HG03097 (cell line): ENCODE measurements around the gene RAPGEF1.

ENCODE experiments used
- ATAC-seq: cut with Tn5 transposase; IDR thresholded peaks from one replicate; pipeline ENCODE4 v1.9.1; 2021; ENCODE audit not compliant: unreplicated experiment, low FRiP score

The RAPGEF1 gene

GRCh38 chr9:131732061-131732526 is 7.8 kb downstream of the RAPGEF1 start:
- no peak for ATAC-seq

GRCh38 chr9:131731644-131732043 is 8.2 kb downstream of the RAPGEF1 start:
- ATAC-seq, result no peak

- no peak for ATAC-seq
These were observed 8.6 kb downstream of the RAPGEF1 start for GRCh38 chr9:131731237-131731636.

- no peak for ATAC-seq
These were observed 10.9 kb downstream of the RAPGEF1 start for GRCh38 chr9:131728961-131729360.

- ATAC-seq, result no peak
These were observed 11.3 kb downstream of the RAPGEF1 start for GRCh38 chr9:131728546-131728910.

GRCh38 chr9:131727795-131728545 is 11.9 kb downstream of the RAPGEF1 start:
- no peak for ATAC-seq

GRCh38 chr9:131727184-131727759 is 12.6 kb downstream of the RAPGEF1 start:
- ATAC-seq, result no peak

GRCh38 chr9:131724683-131725082 is 15.2 kb downstream of the RAPGEF1 start:
- ATAC-seq, result no peak

- no peak for ATAC-seq
These were observed 16.2 kb downstream of the RAPGEF1 start for GRCh38 chr9:131723632-131724031.

GRCh38 chr9:131722255-131722654 is 17.6 kb downstream of the RAPGEF1 start:
- ATAC-seq, result no peak

- no peak for ATAC-seq
These were observed 18.8 kb downstream of the RAPGEF1 start for GRCh38 chr9:131721076-131721475.

GRCh38 chr9:131720330-131720729 is 19.5 kb downstream of the RAPGEF1 start:
- no peak for ATAC-seq

GRCh38 chr9:131719262-131719908 is 20.5 kb downstream of the RAPGEF1 start:
- no peak for ATAC-seq

GRCh38 chr9:131717719-131718460 is 22.0 kb downstream of the RAPGEF1 start:
- no peak for ATAC-seq

- ATAC-seq, result no peak
These were observed 24.0 kb downstream of the RAPGEF1 start for GRCh38 chr9:131715906-131716305.

GRCh38 chr9:131714821-131715220 is 25.1 kb downstream of the RAPGEF1 start:
- no peak for ATAC-seq

- ATAC-seq, result no peak
These were observed 25.7 kb downstream of the RAPGEF1 start for GRCh38 chr9:131714161-131714646.

GRCh38 chr9:131713016-131713415 is 26.9 kb downstream of the RAPGEF1 start:
- ATAC-seq, result no peak

GRCh38 chr9:131712151-131712716 is 27.6 kb downstream of the RAPGEF1 start:
- ATAC-seq, result no peak

- peak; percentile 39 for ATAC-seq
These were observed 30.0 kb downstream of the RAPGEF1 start for GRCh38 chr9:131709771-131710431.
